Glomerular endothelial cell (primary cell): ENCODE data around the gene SKAP1. TPM values are rescaled to one million over a fixed set of nuclear protein-coding genes. Genes with fewer than 3 reads are reported as not detected.

Experiments
- DNase-seq: peaks from one replicate; pipeline ENCODE4 v3.0.0-alpha.2; 2011; ENCODE audit warnings: low read depth, low spot score; ENCODE audit errors: extremely low read depth
- total RNA-seq: library from RNA; depleted of rRNA; stranded (reverse); fragments of >200 nt; gene quantifications from 2 replicates; pipeline ENCODE4 v1.2.3, GENCODE V29; 2015

Gene SKAP1
- total RNA-seq, 1 donor from 2014 or later: 0.99 TPM

GRCh38 chr17:48153691-48154358, 276.2 kb downstream of the SKAP1 start:
- DNase-seq: peak; percentile 14

- DNase-seq: no peak
These were observed 277.7 kb downstream of the SKAP1 start for GRCh38 chr17:48152289-48152688.

- DNase-seq: no peak
These were observed 278.8 kb downstream of the SKAP1 start for GRCh38 chr17:48151220-48151619.

- no peak for DNase-seq
These were observed 279.4 kb downstream of the SKAP1 start for GRCh38 chr17:48150597-48151001.

GRCh38 chr17:48149787-48150463, 280.1 kb downstream of the SKAP1 start:
- DNase-seq: no peak

- no peak for DNase-seq
These were observed 280.9 kb downstream of the SKAP1 start for GRCh38 chr17:48148854-48149786.

GRCh38 chr17:48148029-48148770, 281.8 kb downstream of the SKAP1 start:
- DNase-seq: no peak

- no peak for DNase-seq
These were observed 284.8 kb downstream of the SKAP1 start for GRCh38 chr17:48144976-48145798.

- DNase-seq: no peak
These were observed 285.8 kb downstream of the SKAP1 start for GRCh38 chr17:48144231-48144630.

- DNase-seq: no peak
These were observed 286.4 kb downstream of the SKAP1 start for GRCh38 chr17:48143629-48144028.

- no peak for DNase-seq
These were observed 290.1 kb downstream of the SKAP1 start for GRCh38 chr17:48139944-48140343.

- DNase-seq: no peak
These were observed 292.4 kb downstream of the SKAP1 start for GRCh38 chr17:48137656-48138055.

GRCh38 chr17:48134912-48135480, 295.0 kb downstream of the SKAP1 start:
- DNase-seq: no peak

GRCh38 chr17:48132385-48132784, 297.6 kb downstream of the SKAP1 start:
- no peak for DNase-seq

- DNase-seq: peak; percentile 34
These were observed 298.7 kb downstream of the SKAP1 start for GRCh38 chr17:48131216-48131824.

- DNase-seq: no peak
These were observed 300.0 kb downstream of the SKAP1 start for GRCh38 chr17:48129981-48130380.

- DNase-seq: no peak
These were observed 301.6 kb downstream of the SKAP1 start for GRCh38 chr17:48128400-48128799.

- peak; percentile 29 for DNase-seq
These were observed 302.5 kb downstream of the SKAP1 start for GRCh38 chr17:48127371-48128051.

- DNase-seq: no peak
These were observed 303.5 kb downstream of the SKAP1 start for GRCh38 chr17:48126532-48126850.
